Effector CD4-positive, alpha-beta T cell (primary cell): ENCODE measurements around the gene DEPDC5.

Experiments
- DNase-seq: peaks from one replicate; pipeline ENCODE4 v3.0.0-alpha.2; 2020

Gene DEPDC5

GRCh38 chr22:31897842-31898805, 144.3 kb downstream of the DEPDC5 start:
- DNase-seq = no peak

- no peak for DNase-seq
These were observed 145.1 kb downstream of the DEPDC5 start for GRCh38 chr22:31898926-31899325.

GRCh38 chr22:31899669-31900068, 145.8 kb downstream of the DEPDC5 start:
- no peak for DNase-seq

- no peak for DNase-seq
These were observed 147.7 kb downstream of the DEPDC5 start for GRCh38 chr22:31901388-31902137.

- no peak for DNase-seq
These were observed 150.8 kb downstream of the DEPDC5 start for GRCh38 chr22:31904651-31905050.

GRCh38 chr22:31905356-31905755, 151.5 kb downstream of the DEPDC5 start:
- no peak for DNase-seq

GRCh38 chr22:31906086-31906485, 152.3 kb downstream of the DEPDC5 start:
- no peak for DNase-seq

GRCh38 chr22:31906569-31906968, 152.8 kb downstream of the DEPDC5 start:
- DNase-seq = no peak

- no peak for DNase-seq
These were observed 156.2 kb downstream of the DEPDC5 start for GRCh38 chr22:31909977-31910376.

- no peak for DNase-seq
These were observed 158.0 kb downstream of the DEPDC5 start for GRCh38 chr22:31911565-31912406.

- DNase-seq = no peak
These were observed 158.6 kb downstream of the DEPDC5 start for GRCh38 chr22:31912407-31912743.

GRCh38 chr22:31915586-31915985, 161.8 kb downstream of the DEPDC5 start:
- no peak for DNase-seq

- no peak for DNase-seq
These were observed 163.6 kb downstream of the DEPDC5 start for GRCh38 chr22:31917227-31917921.

- no peak for DNase-seq
These were observed 165.9 kb downstream of the DEPDC5 start for GRCh38 chr22:31919730-31920129.

GRCh38 chr22:31920306-31920705, 166.5 kb downstream of the DEPDC5 start:
- DNase-seq = no peak

- no peak for DNase-seq
These were observed 167.3 kb downstream of the DEPDC5 start for GRCh38 chr22:31921106-31921505.

GRCh38 chr22:31922534-31922933, 168.7 kb downstream of the DEPDC5 start:
- DNase-seq = no peak

- DNase-seq = no peak
These were observed 169.3 kb downstream of the DEPDC5 start for GRCh38 chr22:31923136-31923535.

- no peak for DNase-seq
These were observed 169.9 kb downstream of the DEPDC5 start for GRCh38 chr22:31923747-31924146.

GRCh38 chr22:31925056-31925455, 171.2 kb downstream of the DEPDC5 start:
- no peak for DNase-seq

GRCh38 chr22:31926024-31926423, 172.2 kb downstream of the DEPDC5 start:
- DNase-seq = no peak

GRCh38 chr22:31926969-31927368, 173.2 kb downstream of the DEPDC5 start:
- no peak for DNase-seq
